Measurements from ENCODE around the gene MCL1.
"Not testable (repeated sequence)": the region's sequence is repeated elsewhere in the genome, so short reads cannot be mapped to it uniquely, and the experiment has no call there.

MCL1 gene

GRCh38 chr1:150610576-150610975 lies 31.2 kb upstream of the MCL1 start:
- H3K4me3 ChIP-seq (ENCODE audit: low read depth, low read length, poor library complexity, severe bottlenecking), result no peak overlapping the region
- peaks cover 39% of the 10 kb centered on the region for H3K4me1 ChIP-seq (ENCODE audit: insufficient read depth, low read length, severe bottlenecking)
- H4K20me1 ChIP-seq (ENCODE audit: insufficient read depth, low read length), result no peaks in the 10 kb centered on the region
- H3K9ac ChIP-seq (ENCODE audit: low read length), result no peak overlapping the region
- no peak overlapping the region for H3K4me2 ChIP-seq (ENCODE audit: low read length)
- TF ChIP-seq CTCF (IDR thresholded peaks at IDR 0.05; ENCODE audit: low read length) (no peak), EZH2 (IDR thresholded peaks at IDR 0.05; ENCODE audit: borderline replicate concordance, low read length) (no peak)
- H3K9me2 ChIP-seq (ENCODE audit: low read depth, low read length), result no peaks in the 10 kb centered on the region
- peaks cover 11% of the 10 kb centered on the region for H3K36me3 ChIP-seq (ENCODE audit: insufficient read depth, low read length)
- no peaks in the 10 kb centered on the region for H3K27me3 ChIP-seq (ENCODE audit: insufficient read depth, low read length)
- peak overlapping the region; percentile 85 for H3K27ac ChIP-seq (ENCODE audit: low read depth, low read length, poor library complexity, severe bottlenecking)
- H2AFZ ChIP-seq (ENCODE audit: low read length), result no peak overlapping the region
- no peaks in the 10 kb centered on the region for H3K9me3 ChIP-seq (ENCODE audit: low read length)
- H3K79me2 ChIP-seq (ENCODE audit: insufficient read depth, low read length), result no peaks in the 10 kb centered on the region
- no peaks in the 10 kb centered on the region for H3F3A ChIP-seq (ENCODE audit: insufficient read depth, low read length)

DNA sequence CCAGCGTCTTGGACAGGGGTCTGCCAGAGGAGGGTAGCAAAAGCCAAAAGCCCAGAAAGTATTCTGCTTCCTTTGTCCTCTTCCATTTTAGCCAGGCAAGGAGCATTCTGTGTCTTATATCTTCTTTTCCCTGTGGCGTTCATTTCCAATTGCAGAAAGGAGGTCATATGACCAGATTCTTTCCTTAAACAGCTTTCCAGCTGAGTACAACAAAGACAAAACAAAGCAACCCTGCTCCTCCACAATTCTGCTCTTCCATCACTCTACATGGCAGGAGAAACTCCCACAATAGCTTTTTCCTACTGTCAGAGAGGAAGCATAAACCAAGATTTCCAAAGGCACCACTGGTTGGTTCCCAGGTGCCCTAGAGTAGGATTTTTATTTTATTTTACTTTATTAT lies 30.3 kb upstream of the MCL1 start:
- H3F3A ChIP-seq (ENCODE audit: insufficient read depth, low read length), result no peaks in the 10 kb centered on the region
- H3K36me3 ChIP-seq (ENCODE audit: insufficient read depth, low read length), result peaks cover 5% of the 10 kb centered on the region
- no peaks in the 10 kb centered on the region for H3K9me2 ChIP-seq (ENCODE audit: low read depth, low read length)
- H3K4me1 ChIP-seq (ENCODE audit: insufficient read depth, low read length, severe bottlenecking), result peaks cover 39% of the 10 kb centered on the region
- H3K79me2 ChIP-seq (ENCODE audit: insufficient read depth, low read length), result no peaks in the 10 kb centered on the region
- H3K4me3 ChIP-seq (ENCODE audit: low read depth, low read length, poor library complexity, severe bottlenecking), result no peak overlapping the region
- H2AFZ ChIP-seq (ENCODE audit: low read length), result no peak overlapping the region
- H3K27me3 ChIP-seq (ENCODE audit: insufficient read depth, low read length), result no peaks in the 10 kb centered on the region
- no peaks in the 10 kb centered on the region for H4K20me1 ChIP-seq (ENCODE audit: insufficient read depth, low read length)
- no peak overlapping the region for H3K9ac ChIP-seq (ENCODE audit: low read length)
- no peak for TF ChIP-seq CTCF (IDR thresholded peaks at IDR 0.05; ENCODE audit: low read length)
- no peak for TF ChIP-seq EZH2 (IDR thresholded peaks at IDR 0.05; ENCODE audit: borderline replicate concordance, low read length)
- H3K9me3 ChIP-seq (ENCODE audit: low read length), result no peaks in the 10 kb centered on the region
- H3K27ac ChIP-seq (ENCODE audit: low read depth, low read length, poor library complexity, severe bottlenecking), result no peak overlapping the region
- no peak overlapping the region for H3K4me2 ChIP-seq (ENCODE audit: low read length)

DNA sequence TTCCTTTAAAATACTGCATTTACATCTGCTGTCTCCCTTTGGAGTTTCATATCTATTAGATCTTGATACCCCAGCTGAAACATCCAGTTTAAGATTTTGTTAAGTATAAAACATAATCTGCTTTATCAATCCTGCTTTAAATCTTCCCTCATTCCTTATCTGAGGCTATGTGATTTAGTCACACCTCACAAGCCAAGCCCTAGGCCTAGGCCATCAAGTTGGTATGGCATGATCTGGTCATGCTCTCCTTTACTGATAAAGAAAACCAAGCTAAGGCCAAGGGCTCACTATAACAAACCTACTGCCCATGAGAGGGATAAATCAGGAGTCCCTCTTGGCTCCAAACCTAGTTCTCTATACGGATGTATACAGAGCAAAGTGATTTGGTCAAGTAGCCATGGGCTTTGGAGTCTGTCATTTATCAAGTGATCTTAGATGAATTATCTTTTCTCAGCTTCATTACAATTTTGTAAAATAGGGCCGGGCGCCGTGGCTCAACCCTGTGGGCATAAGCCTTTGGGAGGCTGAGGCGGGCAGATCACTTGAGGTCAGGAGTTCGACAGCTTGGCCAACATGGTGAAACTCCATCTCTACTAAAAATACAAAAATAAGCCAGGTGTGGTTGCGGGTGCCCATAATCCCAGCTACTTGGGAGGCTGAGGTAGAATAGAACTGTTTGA lies 27.2 kb upstream of the MCL1 start:
- Histone ChIP-seq H3K9me3 (ENCODE audit: low read length) (no peaks in the 10 kb centered on the region), H3F3A (ENCODE audit: insufficient read depth, low read length) (0 out of 2 replicates have a peak, but pooled peaks cover 4% of the 10 kb centered on the region), H3K36me3 (ENCODE audit: insufficient read depth, low read length) (no peaks in the 10 kb centered on the region; the same call in none of the 2 replicates), H3K79me2 (ENCODE audit: insufficient read depth, low read length) (no peaks in the 10 kb centered on the region), H3K27ac (ENCODE audit: low read depth, low read length, poor library complexity, severe bottlenecking) (no peak overlapping the region), H3K9me2 (ENCODE audit: low read depth, low read length) (no peaks in the 10 kb centered on the region), H3K27me3 (ENCODE audit: insufficient read depth, low read length) (no peaks in the 10 kb centered on the region), H4K20me1 (ENCODE audit: insufficient read depth, low read length) (no peaks in the 10 kb centered on the region), H3K9ac (ENCODE audit: low read length) (no peak overlapping the region), H2AFZ (ENCODE audit: low read length) (no peak overlapping the region), H3K4me2 (ENCODE audit: low read length) (no peak overlapping the region), H3K4me3 (ENCODE audit: low read depth, low read length, poor library complexity, severe bottlenecking) (no peak overlapping the region), H3K4me1 (ENCODE audit: insufficient read depth, low read length, severe bottlenecking) (peaks cover 12% of the 10 kb centered on the region)
- TF ChIP-seq EZH2 (IDR thresholded peaks at IDR 0.05; ENCODE audit: borderline replicate concordance, low read length), result no peak
- TF ChIP-seq CTCF (IDR thresholded peaks at IDR 0.05; ENCODE audit: low read length), result no peak

GRCh38 chr1:150605451-150605731 lies 26.0 kb upstream of the MCL1 start:
- H2AFZ ChIP-seq (ENCODE audit: low read length); H3K4me2 ChIP-seq (ENCODE audit: low read length); H4K20me1 ChIP-seq (ENCODE audit: insufficient read depth, low read length); H3K9me2 ChIP-seq (ENCODE audit: low read depth, low read length); H3K27me3 ChIP-seq (ENCODE audit: insufficient read depth, low read length); H3F3A ChIP-seq (ENCODE audit: insufficient read depth, low read length); H3K4me1 ChIP-seq (ENCODE audit: insufficient read depth, low read length, severe bottlenecking); H3K9me3 ChIP-seq (ENCODE audit: low read length); H3K36me3 ChIP-seq (ENCODE audit: insufficient read depth, low read length); H3K4me3 ChIP-seq (ENCODE audit: low read depth, low read length, poor library complexity, severe bottlenecking); H3K9ac ChIP-seq (ENCODE audit: low read length); H3K27ac ChIP-seq (ENCODE audit: low read depth, low read length, poor library complexity, severe bottlenecking); H3K79me2 ChIP-seq (ENCODE audit: insufficient read depth, low read length): not testable (repeated sequence)
